Activated CD8-positive, alpha-beta memory T cell treated with anti-CD3 and anti-CD28 coated beads, Interleukin-2, amount 50 U/mL, for 24 hours (primary cell): ENCODE results near the gene TELO2.

ENCODE experiments used
- DNase-seq: peaks from one replicate; pipeline ENCODE4 v3.0.0-alpha.2; 2020; ENCODE audit errors: extremely low read depth

The TELO2 gene

GRCh38 chr16:1498899-1499676 lies 5.9 kb downstream of the TELO2 start:
- no peak for DNase-seq

DNA sequence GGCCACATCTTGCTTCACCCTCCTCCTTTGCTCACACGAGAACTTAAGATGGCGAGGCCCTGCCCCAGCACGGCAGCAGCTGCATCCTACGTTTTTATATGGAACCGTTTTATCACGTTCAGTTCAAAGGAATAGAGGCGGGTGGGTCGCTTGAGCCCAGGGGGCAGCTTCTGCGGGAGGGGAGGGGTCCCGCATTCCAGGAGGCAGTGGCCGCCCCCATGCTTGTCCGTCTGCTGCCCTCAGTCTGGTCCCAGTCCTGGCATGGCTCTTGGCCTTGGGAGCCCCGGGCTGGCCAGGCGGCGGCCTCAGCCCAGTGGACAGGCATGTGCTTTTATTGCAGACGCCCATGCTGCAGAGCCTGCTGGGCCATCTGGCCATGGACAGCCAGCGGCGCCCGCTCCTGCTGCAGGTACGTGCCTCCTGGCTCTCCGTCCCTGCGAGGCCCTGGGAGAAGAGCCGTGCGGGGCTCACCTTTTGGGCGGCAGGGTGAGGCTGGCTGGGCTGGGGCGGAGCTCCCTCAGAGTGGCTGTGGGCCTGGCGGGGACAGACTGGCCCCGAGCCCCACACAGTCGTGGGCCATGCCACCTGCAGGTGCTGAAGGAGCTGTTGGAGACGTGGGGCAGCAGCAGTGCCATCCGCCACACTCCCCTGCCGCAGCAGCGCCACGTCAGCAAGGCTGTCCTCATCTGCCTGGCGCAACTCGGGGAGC lies 6.8 kb downstream of the TELO2 start:
- DNase-seq = no peak

DNA sequence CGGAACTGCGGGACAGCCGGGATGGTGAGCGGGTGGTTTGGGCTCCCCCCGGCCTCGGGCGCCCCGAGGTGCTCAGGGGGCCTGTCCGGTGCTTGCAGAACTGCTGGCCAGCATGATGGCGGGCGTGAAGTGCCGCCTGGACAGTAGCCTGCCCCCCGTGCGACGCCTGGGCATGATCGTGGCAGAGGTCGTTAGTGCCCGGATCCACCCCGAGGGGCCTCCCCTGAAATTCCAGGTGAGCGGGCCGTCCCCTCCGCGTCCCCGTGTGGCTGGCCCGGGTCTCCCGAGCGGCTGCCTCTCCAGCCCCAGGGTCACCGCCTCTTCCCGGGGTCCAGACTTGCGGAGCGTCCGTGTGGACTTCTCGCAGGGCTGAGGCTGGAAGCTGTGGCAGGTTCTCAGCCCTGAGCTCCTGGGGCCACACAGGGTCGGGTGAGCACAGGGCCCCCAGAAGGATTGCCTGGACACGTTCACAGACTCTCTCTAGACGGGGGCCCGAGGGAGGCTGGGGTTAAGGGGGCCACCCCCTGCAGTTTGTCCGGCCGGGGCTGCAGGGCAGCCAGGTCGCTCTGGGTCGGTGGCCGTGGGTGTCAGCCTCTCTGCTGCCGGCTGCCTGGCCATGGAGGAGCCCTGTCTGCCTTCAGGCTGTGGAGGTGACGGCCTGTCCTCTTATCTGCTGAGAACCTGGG lies 7.4 kb downstream of the TELO2 start:
- DNase-seq = no peak

DNA sequence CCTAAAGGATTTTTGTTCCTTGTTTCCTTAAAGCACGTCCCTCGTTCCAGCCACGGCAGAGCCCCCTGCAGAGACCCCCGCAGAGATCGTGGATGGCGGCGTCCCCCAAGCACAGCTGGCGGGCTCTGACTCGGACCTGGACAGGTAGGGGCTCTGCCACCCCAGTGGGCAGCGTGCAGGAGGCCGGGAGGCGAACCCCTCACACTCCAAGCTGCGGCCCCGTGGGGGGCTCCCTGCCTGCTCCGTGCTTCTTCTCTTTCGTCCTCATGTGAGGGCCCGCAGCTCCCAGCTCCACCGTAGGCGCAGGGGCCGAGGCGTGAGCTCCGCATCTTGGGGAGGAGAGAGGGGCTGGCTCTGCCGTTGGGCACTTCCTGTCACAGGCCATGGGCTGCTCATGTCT lies 8.5 kb downstream of the TELO2 start:
- no peak for DNase-seq

DNA sequence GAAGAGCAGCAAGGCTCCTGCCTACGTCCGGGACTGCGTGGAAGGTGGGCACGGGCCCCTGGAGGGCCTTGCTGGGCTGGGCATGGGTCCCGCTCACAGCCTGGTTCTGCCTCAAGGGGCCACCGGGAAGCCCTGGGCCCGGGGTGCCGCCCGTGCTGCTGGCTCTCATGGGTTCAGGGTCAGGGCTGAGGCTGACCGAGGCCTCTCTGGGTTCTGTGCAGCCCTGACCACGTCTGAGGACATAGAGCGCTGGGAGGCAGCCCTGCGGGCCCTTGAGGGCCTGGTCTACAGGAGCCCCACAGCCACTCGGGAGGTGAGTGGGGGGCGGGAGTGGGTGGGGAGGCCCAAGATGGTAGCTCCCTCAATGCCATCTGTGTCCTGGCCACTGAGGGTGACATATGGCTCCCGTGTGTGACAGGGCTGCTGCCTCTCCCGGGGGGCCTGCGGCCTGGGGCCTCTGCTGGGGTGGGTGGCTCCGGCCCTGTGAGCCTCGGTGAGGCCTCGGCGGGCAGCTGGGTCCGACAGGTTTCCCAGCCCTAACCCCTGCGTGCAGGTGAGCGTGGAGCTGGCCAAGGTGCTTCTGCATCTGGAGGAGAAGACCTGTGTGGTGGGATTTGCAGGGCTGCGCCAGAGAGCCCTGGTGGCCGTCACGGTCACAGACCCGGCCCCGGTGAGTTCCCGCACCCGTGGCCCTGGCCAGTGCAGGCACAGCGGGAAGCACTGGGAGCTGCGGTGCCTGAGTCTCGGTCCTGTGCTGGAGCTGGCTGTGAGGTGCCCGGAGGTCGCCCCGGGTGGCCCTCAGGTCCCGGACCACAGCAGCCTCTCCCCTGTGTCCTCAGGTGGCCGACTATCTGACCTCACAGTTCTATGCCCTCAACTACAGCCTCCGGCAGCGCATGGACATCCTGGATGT lies 9.2 kb downstream of the TELO2 start:
- no peak for DNase-seq

DNA sequence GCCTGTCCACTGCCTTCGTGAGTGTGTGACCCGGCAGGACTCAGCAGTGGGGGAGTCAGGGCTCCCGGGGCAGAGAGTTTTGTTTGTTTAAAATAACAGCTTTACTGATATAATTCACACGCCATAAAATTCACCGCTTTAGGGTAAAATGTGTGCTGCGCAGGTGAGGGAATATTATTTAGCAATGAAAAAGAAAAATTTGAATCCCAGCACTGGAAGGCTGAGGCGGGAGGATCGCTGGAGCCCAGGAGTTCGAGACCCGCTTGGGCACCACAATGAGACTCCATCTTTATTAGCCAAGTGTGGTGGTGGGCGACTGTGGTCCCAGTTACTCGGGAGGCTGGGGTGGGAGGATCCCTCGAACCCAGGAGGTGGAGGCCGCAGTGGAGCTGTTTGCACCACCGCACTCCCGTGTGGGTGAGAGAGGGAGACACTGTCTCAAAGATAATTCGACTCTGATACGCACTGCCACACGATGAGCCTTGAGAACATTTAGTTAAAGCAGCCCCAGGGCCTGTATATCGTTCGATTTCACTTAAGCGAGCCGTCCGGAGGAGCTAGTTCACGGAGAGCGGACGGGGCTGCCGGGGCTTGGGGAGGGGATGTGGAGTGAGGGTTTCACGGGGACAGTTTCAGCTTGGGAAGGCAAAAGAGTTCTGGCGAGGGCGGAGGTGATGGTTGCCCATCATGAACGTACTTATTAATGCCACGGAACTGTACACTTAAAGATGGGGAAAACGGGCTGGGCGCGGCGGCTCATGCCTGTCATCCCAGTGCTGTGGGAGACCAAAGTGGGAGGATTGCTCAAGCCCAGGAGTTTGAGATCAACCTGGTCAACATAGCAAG lies 10.2 kb downstream of the TELO2 start:
- no peak for DNase-seq

GRCh38 chr16:1505073-1505844 lies 12.1 kb downstream of the TELO2 start:
- DNase-seq = no peak

DNA sequence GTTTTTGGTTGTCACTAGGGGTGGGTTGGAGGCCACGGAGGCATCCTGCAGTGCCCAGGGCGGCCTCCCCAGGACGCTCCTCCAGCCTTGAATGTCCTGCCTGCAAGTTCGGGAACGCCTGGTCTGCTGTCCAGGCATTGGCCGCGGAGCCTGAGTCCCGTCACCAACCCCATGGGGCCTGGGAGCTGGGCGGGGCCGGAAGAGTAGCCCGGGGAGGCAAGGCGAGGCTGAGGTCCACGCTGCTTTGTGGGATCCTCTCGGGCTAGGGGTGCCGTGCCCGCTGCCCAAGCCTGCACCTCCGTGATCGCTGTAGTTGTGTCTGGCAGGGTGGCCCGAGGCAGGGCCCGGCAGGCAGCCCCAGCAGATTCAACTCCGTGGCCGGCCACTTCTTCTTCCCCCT lies 12.8 kb downstream of the TELO2 start:
- no peak for DNase-seq

GRCh38 chr16:1506494-1507213 lies 13.5 kb downstream of the TELO2 start:
- no peak for DNase-seq

DNA sequence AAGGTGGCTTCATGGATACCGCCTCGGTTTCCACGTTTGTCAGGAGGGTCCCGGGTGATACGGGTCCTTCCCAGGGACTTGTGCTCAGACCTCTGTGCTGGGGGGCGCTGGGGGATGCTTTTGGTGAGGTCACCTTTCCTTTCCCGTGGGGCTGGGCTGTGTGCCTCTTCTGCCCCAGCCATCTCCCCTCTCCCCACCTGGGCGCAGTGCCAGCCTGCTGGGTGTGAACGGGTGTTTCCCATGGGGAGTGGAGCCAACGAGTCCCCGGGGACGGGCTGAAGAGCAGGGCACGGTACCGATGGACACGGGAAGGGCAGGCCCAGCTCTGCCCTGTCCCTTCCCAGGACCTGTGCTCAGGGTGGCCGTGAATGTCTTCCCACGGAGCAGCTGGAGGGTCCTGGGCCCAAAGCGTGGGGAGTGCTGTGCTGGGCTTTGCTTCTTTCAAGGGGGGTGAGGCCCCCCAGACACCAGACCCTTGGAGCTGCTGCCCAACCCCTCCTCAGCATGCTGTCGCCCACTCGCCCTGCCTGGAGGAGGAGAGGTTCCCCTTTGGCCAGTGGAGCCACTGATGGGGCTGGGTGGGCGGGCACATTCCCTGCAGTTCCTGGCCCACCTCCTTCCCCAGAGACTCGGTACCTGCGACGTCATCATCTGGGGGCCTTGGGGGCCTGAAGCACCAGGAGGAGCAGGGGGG lies 15.5 kb downstream of the TELO2 start:
- no peak for DNase-seq

- DNase-seq = no peak
These were observed 16.4 kb downstream of the TELO2 start for GRCh38 chr16:1509307-1510221.

- DNase-seq = no peak
These were observed 17.1 kb downstream of the TELO2 start for GRCh38 chr16:1510272-1510671.

DNA sequence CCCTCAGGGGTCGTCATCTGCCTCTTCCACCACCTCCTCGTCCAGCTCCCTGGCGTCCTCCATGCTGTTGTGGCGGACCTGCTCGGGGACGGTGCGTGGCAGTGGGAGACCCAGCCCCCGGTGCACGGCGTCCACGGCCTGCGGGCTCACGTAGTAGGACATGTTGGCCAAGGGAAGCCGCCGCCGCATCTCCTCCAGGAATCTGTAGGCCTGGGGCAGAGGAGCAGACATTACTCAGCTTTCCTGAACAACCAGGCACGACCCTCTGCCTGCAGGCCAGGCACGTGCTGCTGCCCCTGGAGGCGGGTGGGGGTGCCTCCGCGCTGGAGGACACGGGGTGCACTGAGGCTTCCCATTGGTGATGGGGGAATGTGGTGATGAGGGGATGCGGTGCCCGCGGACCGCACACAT lies 17.8 kb downstream of the TELO2 start:
- DNase-seq = no peak

GRCh38 chr16:1511662-1512569 lies 18.8 kb downstream of the TELO2 start:
- no peak for DNase-seq

- DNase-seq = no peak
These were observed 19.6 kb downstream of the TELO2 start for GRCh38 chr16:1512774-1513173.

DNA sequence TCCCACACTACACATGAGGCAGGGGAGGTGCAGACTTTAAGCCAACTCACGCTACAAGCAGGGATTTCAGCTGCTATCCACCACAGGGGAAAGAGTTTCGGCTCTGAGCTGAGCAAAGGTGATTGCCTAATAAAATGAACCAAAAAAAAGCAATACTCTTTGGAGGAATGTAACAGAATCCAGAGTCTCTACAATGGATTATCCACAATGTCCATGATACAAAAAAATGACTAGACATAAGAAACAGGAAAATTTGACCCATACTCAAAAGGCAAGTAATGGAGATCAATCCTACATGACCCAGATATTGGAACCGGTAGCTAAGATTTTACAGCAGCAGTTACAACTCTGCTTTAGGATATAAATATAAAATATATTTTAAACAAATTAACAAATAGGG lies 21.3 kb downstream of the TELO2 start:
- no peak for DNase-seq
